ENCODE results near the gene CLSTN2. TPM values are rescaled to one million over a fixed set of nuclear protein-coding genes. Genes with fewer than 3 reads are reported as not detected.

The CLSTN2 gene
- total RNA-seq, 2 donors from 2014 or later: 0.82 to 1.3 TPM

- H3K9me3 ChIP-seq: no peaks in the 10 kb centered on the region
- H3K9ac ChIP-seq (ENCODE audit: low read depth in 2 of 2, low read length in 2 of 2): no peak overlapping the region
- no peaks in the 10 kb centered on the region for H3K4me1 ChIP-seq
- H3K4me3 ChIP-seq: no peak overlapping the region
- H3K36me3 ChIP-seq: no peaks in the 10 kb centered on the region
- DNase-seq: no peak
- H3K27ac ChIP-seq: no peak overlapping the region
- TF ChIP-seq CTCF (IDR thresholded peaks at IDR 0.05): no peak
- H3K27me3 ChIP-seq: no peaks in the 10 kb centered on the region
- intact Hi-C loops (cut with DNase I): no loop called here
Measured at GRCh38 chr3:140157161-140157560, 222.2 kb downstream of the CLSTN2 start.

DNA sequence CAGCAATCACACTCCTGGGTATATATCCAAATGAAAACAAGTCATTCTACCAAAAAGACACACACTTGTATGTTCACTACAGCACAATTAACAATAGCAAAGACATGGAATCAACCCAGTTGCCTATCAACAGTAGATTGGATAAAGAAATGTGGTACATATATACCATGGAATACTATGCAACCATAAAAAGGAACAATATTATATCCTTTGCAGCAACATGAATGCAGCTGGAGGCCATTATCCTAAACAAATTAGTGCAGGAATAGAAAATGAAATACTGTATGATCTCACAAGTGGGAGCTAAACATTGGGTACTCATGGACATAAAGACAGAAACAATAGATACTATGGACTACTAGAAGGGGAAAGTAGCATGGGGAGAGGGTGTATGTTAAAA, 224.7 kb downstream of the CLSTN2 start:
- Histone ChIP-seq H3K9ac (ENCODE audit: low read depth in 2 of 2, low read length in 2 of 2) (no peak overlapping the region), H3K27ac (no peak overlapping the region), H3K36me3 (no peaks in the 10 kb centered on the region), H3K4me1 (no peaks in the 10 kb centered on the region), H3K4me3 (no peak overlapping the region), H3K27me3 (no peaks in the 10 kb centered on the region), H3K9me3 (no peaks in the 10 kb centered on the region)
- no peak for DNase-seq
- TF ChIP-seq CTCF (IDR thresholded peaks at IDR 0.05): no peak
- intact Hi-C loops (cut with DNase I): no loop called here

- no peak for TF ChIP-seq CTCF (IDR thresholded peaks at IDR 0.05)
- Histone ChIP-seq H3K27ac (no peak overlapping the region), H3K9ac (ENCODE audit: low read depth in 2 of 2, low read length in 2 of 2) (no peak overlapping the region), H3K36me3 (no peaks in the 10 kb centered on the region), H3K9me3 (no peaks in the 10 kb centered on the region), H3K27me3 (no peaks in the 10 kb centered on the region), H3K4me3 (no peak overlapping the region), H3K4me1 (no peaks in the 10 kb centered on the region)
- intact Hi-C loops (cut with DNase I): no loop called here
- no peak for DNase-seq
Measured at GRCh38 chr3:140160553-140160952, 225.6 kb downstream of the CLSTN2 start.

GRCh38 chr3:140162551-140162950, 227.6 kb downstream of the CLSTN2 start:
- DNase-seq: no peak
- Histone ChIP-seq H3K4me3 (no peak overlapping the region), H3K36me3 (no peaks in the 10 kb centered on the region), H3K9ac (ENCODE audit: low read depth in 2 of 2, low read length in 2 of 2) (no peak overlapping the region), H3K9me3 (no peaks in the 10 kb centered on the region), H3K27ac (no peak overlapping the region), H3K27me3 (no peaks in the 10 kb centered on the region), H3K4me1 (no peaks in the 10 kb centered on the region)
- no peak for TF ChIP-seq CTCF (IDR thresholded peaks at IDR 0.05)
- intact Hi-C loops (cut with DNase I): no loop called here

- no peak for TF ChIP-seq CTCF (IDR thresholded peaks at IDR 0.05)
- no peak for DNase-seq
- Histone ChIP-seq H3K36me3 (no peaks in the 10 kb centered on the region), H3K4me3 (no peak overlapping the region), H3K27ac (no peak overlapping the region), H3K4me1 (no peaks in the 10 kb centered on the region), H3K27me3 (no peaks in the 10 kb centered on the region), H3K9me3 (no peaks in the 10 kb centered on the region), H3K9ac (ENCODE audit: low read depth in 2 of 2, low read length in 2 of 2) (no peak overlapping the region)
- intact Hi-C loops (cut with DNase I): no loop called here
Measured at GRCh38 chr3:140163159-140163763, 228.3 kb downstream of the CLSTN2 start.

Data from colonic mucosa (tissue), 4 donors.